ENCODE measurements around the gene PALLD.

PALLD gene

DNA sequence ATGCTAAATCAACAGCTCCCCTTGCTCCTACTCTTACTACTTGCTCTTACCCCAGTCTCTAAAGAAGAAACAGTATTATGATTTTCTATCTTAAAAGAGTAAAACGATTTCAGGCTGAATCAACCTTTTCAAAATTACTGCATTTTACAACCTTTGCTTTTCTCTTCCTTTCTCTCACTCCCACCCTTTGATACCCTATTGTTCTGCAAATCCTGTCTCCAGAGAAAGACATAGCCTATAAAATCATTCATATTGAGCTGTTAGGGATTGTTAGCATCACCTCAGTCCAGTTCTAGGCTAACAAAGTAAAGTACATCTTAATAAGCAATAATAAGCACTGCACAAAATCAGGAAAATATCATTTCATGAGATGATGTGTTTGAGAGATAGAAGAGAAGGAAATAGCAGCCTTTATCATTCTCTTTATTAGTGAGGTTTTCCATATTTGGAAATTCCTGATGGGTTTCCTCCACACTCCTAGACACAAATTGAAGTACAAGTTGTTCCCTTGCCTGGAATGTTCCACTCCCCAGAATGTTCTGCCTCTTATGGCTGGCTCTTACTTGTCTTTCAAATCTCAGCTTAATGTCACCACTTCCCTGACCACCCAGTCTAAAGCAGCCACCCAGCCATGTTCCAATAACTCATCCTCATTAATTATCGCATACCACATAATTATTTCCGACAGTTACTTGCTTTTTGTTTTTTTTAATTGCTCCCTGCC is 219.7 kb downstream of the PALLD start:
- no peak for DNase-seq (ENCODE audit: low read depth)
- no peak overlapping the region for H3K4me3 ChIP-seq (ENCODE audit: low read length)
- TF ChIP-seq, protein P1, sequence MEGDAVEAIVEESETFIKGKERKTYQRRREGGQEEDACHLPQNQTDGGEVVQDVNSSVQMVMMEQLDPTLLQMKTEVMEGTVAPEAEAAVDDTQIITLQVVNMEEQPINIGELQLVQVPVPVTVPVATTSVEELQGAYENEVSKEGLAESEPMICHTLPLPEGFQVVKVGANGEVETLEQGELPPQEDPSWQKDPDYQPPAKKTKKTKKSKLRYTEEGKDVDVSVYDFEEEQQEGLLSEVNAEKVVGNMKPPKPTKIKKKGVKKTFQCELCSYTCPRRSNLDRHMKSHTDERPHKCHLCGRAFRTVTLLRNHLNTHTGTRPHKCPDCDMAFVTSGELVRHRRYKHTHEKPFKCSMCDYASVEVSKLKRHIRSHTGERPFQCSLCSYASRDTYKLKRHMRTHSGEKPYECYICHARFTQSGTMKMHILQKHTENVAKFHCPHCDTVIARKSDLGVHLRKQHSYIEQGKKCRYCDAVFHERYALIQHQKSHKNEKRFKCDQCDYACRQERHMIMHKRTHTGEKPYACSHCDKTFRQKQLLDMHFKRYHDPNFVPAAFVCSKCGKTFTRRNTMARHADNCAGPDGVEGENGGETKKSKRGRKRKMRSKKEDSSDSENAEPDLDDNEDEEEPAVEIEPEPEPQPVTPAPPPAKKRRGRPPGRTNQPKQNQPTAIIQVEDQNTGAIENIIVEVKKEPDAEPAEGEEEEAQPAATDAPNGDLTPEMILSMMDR (conservative IDR thresholded peaks at IDR 0.05; ENCODE audit: low read depth, low read length), result no peak

GRCh38 chr4:168717847-168718246 is 221.0 kb downstream of the PALLD start:
- TF ChIP-seq, protein P1 (conservative IDR thresholded peaks at IDR 0.05; ENCODE audit: low read depth, low read length), result no peak
- DNase-seq (ENCODE audit: low read depth), result no peak
- no peak overlapping the region for H3K4me3 ChIP-seq (ENCODE audit: low read length)

DNA sequence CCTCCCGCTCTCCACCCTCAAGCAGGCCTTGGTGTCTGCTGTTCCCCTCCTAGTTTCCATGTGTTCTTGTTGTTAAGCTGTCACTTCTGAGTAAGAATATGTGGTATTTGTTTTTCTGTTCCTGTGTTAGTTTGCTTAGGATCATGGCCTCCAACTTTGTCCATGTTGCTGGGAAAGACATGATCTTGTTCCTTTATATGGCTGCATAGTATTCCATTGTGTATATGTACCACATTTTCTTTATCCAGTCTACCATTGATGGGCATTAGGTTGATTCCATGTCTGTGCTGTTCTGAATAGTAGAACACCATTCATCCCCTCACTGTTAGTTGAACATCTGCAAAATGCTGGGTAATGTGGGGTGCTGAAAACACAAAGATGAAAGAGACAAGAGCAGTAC is 222.9 kb downstream of the PALLD start:
- TF ChIP-seq, protein P1 (conservative IDR thresholded peaks at IDR 0.05; ENCODE audit: low read depth, low read length), result no peak
- no peak overlapping the region for H3K4me3 ChIP-seq (ENCODE audit: low read length)
- no peak for DNase-seq (ENCODE audit: low read depth)

- DNase-seq (ENCODE audit: low read depth), result no peak
- TF ChIP-seq, protein P1 (conservative IDR thresholded peaks at IDR 0.05; ENCODE audit: low read depth, low read length), result no peak
- no peak overlapping the region for H3K4me3 ChIP-seq (ENCODE audit: low read length)
These were observed 223.6 kb downstream of the PALLD start for GRCh38 chr4:168720396-168720900.

DNA sequence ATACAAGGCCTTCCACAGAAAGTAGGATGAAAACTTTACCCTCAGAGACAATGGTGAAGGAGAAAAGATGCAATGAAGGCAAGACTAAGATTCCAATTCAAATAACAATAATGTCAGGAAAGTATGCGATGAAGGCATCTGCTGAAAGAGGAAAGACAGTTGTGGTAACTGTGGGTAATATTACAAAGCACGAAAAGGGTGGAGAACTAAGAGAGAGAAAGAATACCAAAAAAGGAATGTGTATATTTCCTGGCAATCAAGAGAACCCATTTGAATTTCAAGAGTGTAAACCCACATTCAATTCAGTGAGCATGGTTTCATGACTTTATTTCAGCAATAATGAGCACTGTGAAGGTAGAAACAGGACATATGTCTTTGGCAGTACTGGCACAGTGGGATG is 225.5 kb downstream of the PALLD start:
- TF ChIP-seq, protein P1 (conservative IDR thresholded peaks at IDR 0.05; ENCODE audit: low read depth, low read length), result no peak
- no peak overlapping the region for H3K4me3 ChIP-seq (ENCODE audit: low read length)
- DNase-seq (ENCODE audit: low read depth), result no peak

- no peak for DNase-seq (ENCODE audit: low read depth)
- TF ChIP-seq, protein P1 (conservative IDR thresholded peaks at IDR 0.05; ENCODE audit: low read depth, low read length), result no peak
- H3K4me3 ChIP-seq (ENCODE audit: low read length), result no peak overlapping the region
These were observed 226.2 kb downstream of the PALLD start for GRCh38 chr4:168723020-168723419.

- DNase-seq (ENCODE audit: low read depth), result no peak
- TF ChIP-seq, protein P1 (conservative IDR thresholded peaks at IDR 0.05; ENCODE audit: low read depth, low read length), result no peak
These were observed 226.7 kb downstream of the PALLD start for GRCh38 chr4:168723569-168723968.

More at GRCh38 chr4:168723569-168723968, 226.7 kb downstream of the PALLD start:
- no peak overlapping the region for H3K4me3 ChIP-seq (ENCODE audit: low read length)

Measured in retinal pigment epithelial cell (primary cell).